SK-N-DZ (cell line): ENCODE results near the gene SUPT3H.
"Not testable (repeated sequence)": the region's sequence is repeated elsewhere in the genome, so short reads cannot be mapped to it uniquely, and the experiment has no call there.

Source experiments
- DNase-seq: peaks from one replicate; pipeline ENCODE4 v3.0.0-alpha.2; 2015; ENCODE audit warnings: low spot score

Gene SUPT3H

GRCh38 chr6:45326698-45327417 is 50.9 kb downstream of the SUPT3H start:
- no peak for DNase-seq

- DNase-seq: no peak
Measured at GRCh38 chr6:45323656-45324224, 54.0 kb downstream of the SUPT3H start.

DNA sequence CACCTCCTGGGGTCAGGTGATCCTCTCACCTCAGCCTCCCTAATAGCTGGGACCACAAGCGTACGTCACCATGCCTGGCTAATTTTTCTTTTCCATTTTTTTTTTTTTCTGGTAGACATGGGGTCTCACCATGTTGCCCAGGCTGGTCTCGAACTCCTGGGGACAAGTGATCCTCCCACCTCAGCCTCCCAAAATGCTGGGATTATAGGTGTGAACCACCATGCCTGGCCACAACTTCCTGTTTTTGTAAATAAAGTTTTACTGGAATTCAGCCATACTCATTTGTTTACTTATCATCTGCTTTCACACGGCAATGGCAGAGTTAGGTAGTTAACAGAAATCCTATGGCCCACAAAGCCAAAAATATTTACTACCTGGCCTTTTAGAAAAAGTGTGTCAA is 57.4 kb downstream of the SUPT3H start:
- DNase-seq: no peak

DNA sequence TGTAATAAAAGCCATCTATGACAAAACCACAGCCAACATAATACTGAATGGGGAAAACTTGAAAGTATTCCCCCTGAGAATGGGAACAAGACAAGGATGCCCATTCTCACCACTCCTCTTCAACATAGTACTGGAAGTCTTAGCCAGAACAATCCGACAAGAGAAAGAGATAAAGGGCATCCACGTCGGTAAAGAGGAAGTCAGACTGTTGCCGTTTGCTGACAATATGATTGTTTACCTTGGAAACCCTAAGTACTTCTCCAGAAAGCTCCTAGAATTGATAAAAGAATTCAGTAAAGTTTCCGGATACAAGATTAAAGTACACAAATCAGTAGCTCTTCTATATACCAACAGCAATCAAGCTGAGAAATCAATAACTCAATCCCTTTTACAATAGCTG is 63.6 kb downstream of the SUPT3H start:
- DNase-seq: no peak

GRCh38 chr6:45310118-45310788 is 67.5 kb downstream of the SUPT3H start:
- no peak for DNase-seq

GRCh38 chr6:45305546-45305945 is 72.2 kb downstream of the SUPT3H start:
- DNase-seq: no peak

DNA sequence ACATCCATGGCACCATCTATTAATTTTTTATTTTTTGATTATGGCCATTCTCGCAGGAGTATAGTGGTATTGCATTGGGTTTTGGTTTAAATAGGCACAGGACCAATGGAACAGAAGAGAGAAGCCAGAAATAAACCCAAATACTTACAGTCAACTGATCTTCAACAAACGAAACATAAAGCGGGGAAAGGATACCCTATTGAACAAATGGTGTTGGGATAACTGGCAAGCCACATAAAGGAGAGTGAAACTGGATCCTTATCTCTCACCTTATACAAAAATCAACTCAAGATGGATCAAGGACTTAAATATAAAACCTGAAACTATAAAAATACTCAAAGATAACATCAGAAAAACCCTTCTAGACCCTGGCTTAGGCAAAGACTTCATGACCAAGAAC is 74.9 kb downstream of the SUPT3H start:
- no peak for DNase-seq

GRCh38 chr6:45301348-45302142 is 76.2 kb downstream of the SUPT3H start:
- DNase-seq: no peak

DNA sequence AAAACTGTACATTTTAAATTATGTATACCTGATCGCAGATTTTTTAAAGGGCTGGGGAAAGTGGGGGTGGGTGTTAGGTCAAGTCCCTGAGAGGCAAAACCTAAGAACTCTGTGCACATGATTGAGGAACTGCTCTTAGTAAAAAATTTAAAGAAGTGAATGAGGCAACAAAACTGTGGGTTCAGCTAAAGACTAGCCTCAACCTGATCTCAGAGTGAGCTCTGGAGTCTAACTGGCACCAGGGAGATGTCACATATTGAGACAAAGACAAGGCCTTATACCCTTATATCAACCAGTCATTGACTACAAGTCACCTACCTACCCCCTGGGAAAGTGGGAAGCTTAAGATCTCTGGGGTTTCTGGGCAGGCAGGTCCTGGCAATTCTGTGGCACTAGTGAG is 77.0 kb downstream of the SUPT3H start:
- DNase-seq: no peak

DNA sequence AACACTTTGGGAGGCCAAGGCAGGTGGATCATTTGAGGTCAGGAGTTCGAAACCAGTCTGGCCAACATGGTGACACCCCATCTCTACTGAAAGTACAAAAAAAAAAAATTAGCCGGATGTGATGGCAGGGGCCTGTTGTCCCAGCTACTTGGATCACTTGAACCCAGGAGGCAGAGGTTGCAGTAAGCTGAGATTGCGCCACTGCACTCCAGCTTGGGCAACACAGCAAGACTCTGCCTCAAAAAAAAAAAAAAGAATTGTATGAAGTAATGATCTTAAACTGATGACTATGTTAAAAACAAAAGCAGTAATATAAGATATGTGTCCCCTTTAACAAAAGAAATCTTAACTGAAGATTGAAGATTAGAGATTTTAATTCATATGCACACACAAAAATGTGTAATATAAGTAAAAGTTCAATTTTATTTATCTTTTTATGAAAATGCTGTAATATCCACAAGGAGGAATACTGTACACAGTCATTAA is 78.6 kb downstream of the SUPT3H start:
- no peak for DNase-seq

DNA sequence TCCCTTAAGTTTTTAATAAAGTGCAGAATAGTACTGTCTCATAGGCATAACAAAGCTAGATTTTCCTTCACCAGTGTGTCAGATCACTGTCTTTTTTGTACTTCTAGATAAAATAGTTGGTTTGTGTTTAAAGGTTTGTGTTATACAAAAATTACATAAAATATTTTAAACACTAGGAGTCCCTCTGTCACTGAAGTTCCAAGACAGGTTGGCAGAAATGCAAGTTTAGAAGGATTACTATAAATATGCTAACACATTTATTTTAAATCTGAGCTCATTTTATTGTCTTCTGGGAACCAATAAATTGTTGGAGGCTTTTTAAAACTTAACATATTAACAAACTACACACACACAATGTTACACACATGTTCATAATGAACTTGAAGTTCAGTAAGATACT is 80.4 kb downstream of the SUPT3H start:
- no peak for DNase-seq

- not testable (repeated sequence) for DNase-seq
Measured at GRCh38 chr6:45294065-45294701, 83.6 kb downstream of the SUPT3H start.

GRCh38 chr6:45293306-45293705 is 84.4 kb downstream of the SUPT3H start:
- no peak for DNase-seq

DNA sequence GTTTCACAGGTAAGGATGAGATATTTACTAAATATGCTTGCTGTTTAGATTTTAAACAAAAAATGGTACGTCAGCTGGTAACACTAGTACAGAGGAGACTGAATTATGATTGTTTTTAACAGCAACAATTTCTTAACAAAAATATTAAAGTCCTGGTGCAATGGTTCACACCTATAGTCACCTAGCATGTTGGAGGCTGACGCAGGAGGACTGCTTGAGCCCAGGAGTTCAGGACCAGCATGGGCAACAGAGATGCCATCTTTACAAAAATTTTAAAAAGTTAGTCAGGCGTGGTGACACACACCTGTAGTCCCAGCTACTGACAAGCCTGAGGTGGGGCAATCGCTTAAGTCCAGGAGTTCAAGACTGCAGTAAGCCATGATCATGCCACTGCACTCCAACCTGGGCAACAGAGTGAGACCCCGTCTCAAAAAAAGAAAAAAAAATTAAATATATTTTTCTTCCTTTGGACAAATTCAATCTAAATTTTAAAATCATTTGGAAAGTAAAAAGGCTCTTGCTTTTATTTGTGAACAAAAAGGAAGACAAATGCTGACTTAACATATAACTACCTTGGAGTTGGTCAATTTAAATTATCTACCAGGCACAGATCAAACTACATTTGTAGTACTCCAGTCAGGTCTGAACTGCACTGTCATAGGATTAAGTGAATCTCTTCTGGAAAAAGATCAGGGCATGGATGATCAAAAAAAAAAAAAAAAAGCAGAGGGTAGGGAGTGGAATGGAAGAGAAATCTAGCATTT is 87.8 kb downstream of the SUPT3H start:
- no peak for DNase-seq

DNA sequence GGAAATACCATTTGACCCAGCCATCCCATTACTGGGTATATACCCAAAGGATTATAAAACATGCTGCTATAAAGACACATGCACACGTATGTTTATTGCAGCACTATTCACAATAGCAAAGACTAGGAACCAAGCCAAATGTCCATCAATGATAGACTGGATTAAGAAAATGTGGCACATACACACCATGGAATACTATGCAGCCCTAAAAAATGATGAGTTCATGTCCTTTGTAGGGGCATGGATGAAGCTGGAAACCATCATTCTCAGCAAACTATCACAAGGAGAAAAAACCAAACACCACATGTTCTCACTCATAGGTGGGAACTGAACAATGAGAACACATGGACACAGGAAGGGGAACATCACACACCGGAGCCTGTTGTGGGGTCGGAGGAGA is 91.0 kb downstream of the SUPT3H start:
- not testable (repeated sequence) for DNase-seq

- DNase-seq: no peak
Measured at GRCh38 chr6:45278367-45278766, 99.4 kb downstream of the SUPT3H start.

GRCh38 chr6:45277741-45278140 is 100.0 kb downstream of the SUPT3H start:
- DNase-seq: not testable (repeated sequence)

GRCh38 chr6:45275358-45275757 is 102.4 kb downstream of the SUPT3H start:
- DNase-seq: no peak

DNA sequence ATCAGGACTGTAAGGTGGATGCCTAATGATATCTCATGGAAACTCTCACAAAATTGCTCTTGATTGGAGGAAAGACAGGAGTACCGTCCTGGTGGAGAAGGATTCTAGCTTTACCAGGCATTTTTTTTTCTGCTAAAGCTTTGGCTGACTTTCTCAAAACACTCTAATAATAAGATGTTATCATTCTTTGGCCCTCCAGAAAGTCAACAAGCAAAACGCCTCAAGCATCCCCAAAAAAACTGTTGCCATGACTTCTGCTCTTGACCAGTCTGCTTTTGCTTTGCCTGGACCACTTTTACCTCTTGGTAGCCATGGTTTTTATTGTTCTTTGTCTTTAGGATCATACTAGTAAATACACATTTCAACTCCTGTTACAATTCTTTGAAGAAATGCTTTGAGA is 105.1 kb downstream of the SUPT3H start:
- no peak for DNase-seq

GRCh38 chr6:45265246-45265645 is 112.5 kb downstream of the SUPT3H start:
- DNase-seq: no peak

DNA sequence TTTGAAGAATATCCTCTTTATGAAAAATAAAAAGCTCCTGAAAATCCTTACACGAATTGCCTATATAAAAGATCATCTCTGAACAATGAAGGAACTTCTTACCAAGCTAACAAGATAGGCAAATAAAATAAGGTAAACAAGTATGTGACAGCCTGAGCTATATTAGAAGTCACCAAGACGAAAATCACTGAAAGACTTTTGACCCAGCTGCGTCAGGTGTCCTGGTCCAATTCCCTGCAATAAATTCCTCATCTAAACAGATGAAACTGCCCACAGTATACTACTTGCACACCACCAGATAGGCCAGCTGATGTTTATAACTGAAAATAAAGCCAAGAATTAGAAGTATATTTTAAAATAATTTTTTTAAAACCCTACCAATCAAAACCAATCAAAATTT is 117.0 kb downstream of the SUPT3H start:
- DNase-seq: no peak
